ENCODE measurements around the gene SLC6A7.

DNA sequence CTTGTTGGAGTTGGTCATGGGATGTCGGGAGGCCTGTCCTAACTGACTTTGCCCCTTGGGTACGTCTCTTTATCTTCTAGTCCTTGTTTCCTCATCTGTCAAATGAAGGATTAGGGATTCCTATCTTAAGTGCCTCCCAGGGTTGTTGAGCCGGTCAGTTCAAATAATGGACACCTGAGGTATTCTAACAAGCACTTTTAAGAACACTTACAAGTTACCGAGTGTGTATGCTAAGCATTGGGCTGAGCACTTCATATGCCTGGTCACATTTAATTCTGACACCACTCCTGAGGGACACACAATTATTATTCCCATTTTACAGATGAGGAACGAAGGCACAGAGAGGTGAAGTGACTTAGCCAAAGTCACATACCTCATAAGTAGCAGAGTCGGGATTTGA, 62.6 kb downstream of the SLC6A7 start:
- TF ChIP-seq, protein P1, sequence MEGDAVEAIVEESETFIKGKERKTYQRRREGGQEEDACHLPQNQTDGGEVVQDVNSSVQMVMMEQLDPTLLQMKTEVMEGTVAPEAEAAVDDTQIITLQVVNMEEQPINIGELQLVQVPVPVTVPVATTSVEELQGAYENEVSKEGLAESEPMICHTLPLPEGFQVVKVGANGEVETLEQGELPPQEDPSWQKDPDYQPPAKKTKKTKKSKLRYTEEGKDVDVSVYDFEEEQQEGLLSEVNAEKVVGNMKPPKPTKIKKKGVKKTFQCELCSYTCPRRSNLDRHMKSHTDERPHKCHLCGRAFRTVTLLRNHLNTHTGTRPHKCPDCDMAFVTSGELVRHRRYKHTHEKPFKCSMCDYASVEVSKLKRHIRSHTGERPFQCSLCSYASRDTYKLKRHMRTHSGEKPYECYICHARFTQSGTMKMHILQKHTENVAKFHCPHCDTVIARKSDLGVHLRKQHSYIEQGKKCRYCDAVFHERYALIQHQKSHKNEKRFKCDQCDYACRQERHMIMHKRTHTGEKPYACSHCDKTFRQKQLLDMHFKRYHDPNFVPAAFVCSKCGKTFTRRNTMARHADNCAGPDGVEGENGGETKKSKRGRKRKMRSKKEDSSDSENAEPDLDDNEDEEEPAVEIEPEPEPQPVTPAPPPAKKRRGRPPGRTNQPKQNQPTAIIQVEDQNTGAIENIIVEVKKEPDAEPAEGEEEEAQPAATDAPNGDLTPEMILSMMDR (IDR thresholded peaks at IDR 0.05; ENCODE audit: low read depth, low read length, poor library complexity, severe bottlenecking) = no peak
- TF ChIP-seq EZH2phosphoT487 (IDR thresholded peaks at IDR 0.05; ENCODE audit: borderline replicate concordance, low read length) = no peak

Measured in DOHH2 (cell line).